AG09309 (cell line): ENCODE measurements around the gene VSIG1.

Experiments used
- DNase-seq: peaks from one replicate; pipeline ENCODE4 v3.0.0-alpha.2; 2010; ENCODE audit warnings: low read depth
- H3K4me3 ChIP-seq: 2 replicates; pipeline ENCODE4 v1.5.1; 2011; ENCODE audit warnings: mild to moderate bottlenecking, low read depth, low read length, moderate library complexity; ENCODE audit not compliant: control insufficient read depth
- CTCF ChIP-seq: IDR thresholded peaks from 2 replicates; pipeline ENCODE4 v1.5.1; 2011; ENCODE audit warnings: mild to moderate bottlenecking, low read depth, low read length, inconsistent platforms; ENCODE audit not compliant: insufficient read depth, control insufficient read depth; ENCODE audit errors: missing control alignments

VSIG1 gene

DNA sequence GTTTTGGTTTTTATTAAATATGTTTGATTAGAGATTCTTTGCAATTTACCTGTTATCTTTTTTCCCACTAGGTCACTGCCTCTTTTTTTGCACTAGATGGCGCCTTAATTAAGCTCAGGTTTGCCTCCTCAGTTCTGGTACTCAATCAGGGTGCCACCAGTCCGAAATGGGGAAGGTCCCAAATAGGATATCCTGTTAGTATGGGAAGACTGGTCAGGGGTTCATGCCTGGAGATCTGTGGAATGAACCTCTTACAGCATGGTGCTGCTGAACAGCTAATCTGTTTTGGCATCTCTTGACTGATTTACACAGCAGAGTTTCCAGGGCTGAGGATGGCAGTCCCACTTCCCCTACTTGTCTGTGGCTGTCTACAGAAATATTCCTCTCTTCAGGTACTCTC is 24.2 kb upstream of the VSIG1 start:
- no peak for DNase-seq
- no peak overlapping the region for H3K4me3 ChIP-seq
- TF ChIP-seq CTCF: peak; percentile 48

- DNase-seq: no peak
- no peak overlapping the region for H3K4me3 ChIP-seq
- TF ChIP-seq CTCF: no peak
These were observed 22.3 kb upstream of the VSIG1 start for GRCh38 chrX:108022491-108023089.

GRCh38 chrX:108025376-108025775 is 19.5 kb upstream of the VSIG1 start:
- DNase-seq: no peak
- TF ChIP-seq CTCF: no peak
- no peak overlapping the region for H3K4me3 ChIP-seq

DNA sequence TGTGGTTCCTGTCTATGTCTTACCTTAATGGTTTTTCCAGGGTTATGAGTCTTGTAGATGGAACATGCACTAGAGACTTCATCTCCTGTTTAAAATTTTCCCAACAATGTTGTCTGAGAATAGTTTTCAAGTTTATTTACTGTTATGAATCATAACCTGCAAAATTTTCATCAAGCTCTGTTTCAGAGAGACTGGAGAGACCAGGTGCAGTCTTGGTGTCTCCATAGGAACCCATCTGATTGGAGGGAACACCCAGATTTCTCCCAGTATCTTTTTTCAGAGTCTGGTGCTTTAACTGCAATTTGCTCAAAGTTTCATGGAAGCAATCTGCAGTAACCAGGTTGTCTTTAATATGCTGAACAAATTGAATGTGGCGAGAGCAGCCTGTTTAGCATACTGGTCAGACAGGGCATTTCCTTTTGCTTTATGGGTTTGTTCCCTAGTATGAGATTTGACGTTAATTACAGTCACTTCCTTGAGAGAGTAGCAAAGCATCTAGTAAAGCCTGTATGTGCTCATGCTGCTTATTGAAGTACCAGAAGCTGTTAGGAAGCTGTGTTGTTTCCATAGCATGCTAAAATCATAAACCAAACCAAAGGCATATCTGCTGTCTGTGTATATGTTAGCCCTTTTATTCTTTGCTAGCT is 18.8 kb upstream of the VSIG1 start:
- H3K4me3 ChIP-seq: no peak overlapping the region
- no peak for DNase-seq
- TF ChIP-seq CTCF: no peak

DNA sequence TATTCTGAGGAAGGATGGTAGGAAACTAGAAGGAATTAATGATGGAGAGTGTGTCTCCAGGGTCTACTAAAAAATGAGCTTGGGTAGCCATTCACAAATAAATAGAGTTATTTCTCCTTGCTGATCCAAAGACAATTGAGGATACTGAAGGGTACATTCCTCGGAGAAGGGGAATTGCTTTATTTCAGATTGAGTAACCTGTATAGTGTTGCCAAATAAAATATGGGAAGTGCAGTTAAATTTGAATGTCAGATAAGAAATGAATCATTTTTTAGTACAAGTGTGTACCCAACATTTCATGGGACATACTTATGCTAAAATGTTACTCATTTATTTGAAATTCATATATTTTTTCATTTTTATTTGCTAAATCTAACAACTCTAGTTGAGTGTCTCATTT is 16.0 kb upstream of the VSIG1 start:
- H3K4me3 ChIP-seq: no peak overlapping the region
- no peak for TF ChIP-seq CTCF
- no peak for DNase-seq

- no peak for DNase-seq
- no peak for TF ChIP-seq CTCF
- H3K4me3 ChIP-seq: no peak overlapping the region
These were observed 14.7 kb upstream of the VSIG1 start for GRCh38 chrX:108029928-108030711.
